Effector memory CD8-positive, alpha-beta T cell (primary cell): ENCODE results near the gene TMEM94.

Experiments used
- ATAC-seq: fragments of 150-1000 bp; cut with Tn5 transposase; replicated peaks from 2 replicates; pipeline ENCODE4 v1.10.0; 2021; ENCODE audit warnings: mild to moderate bottlenecking, moderate library complexity
- DNase-seq, 3 experiments: peaks; one replicate each; pipeline ENCODE4 v3.0.0; 2021
- H3K27ac Mint-ChIP-seq, 2 donors: one replicate each; pipeline ENCODE4 v1.8.0; 2022; ENCODE audit warnings: mild to moderate bottlenecking in 2 of 2, mixed read lengths in 2 of 2, moderate library complexity in 2 of 2
- H3K27me3 Mint-ChIP-seq, 2 donors: one replicate each; pipeline ENCODE4 v1.8.0; 2022; ENCODE audit warnings: mixed read lengths in 2 of 2
- H3K36me3 Mint-ChIP-seq: one replicate; pipeline ENCODE4 v1.8.0; 2022; ENCODE audit warnings: mild to moderate bottlenecking, moderate library complexity, mixed read lengths; ENCODE audit not compliant: insufficient read depth
- H3K4me1 Mint-ChIP-seq, 2 donors: one replicate each; pipeline ENCODE4 v1.8.0; 2022; ENCODE audit warnings: low read depth in 2 of 2, mixed read lengths in 2 of 2
- H3K4me3 Mint-ChIP-seq, 2 donors: one replicate each; pipeline ENCODE4 v1.8.0; 2022; ENCODE audit warnings: mild to moderate bottlenecking in 2 of 2, mixed read lengths in 2 of 2, moderate library complexity in 2 of 2
- H3K9me3 Mint-ChIP-seq, 2 donors: one replicate each; pipeline ENCODE4 v1.8.0; 2022; ENCODE audit warnings: mixed read lengths in 2 of 2
- total RNA-seq, 9 experiments: gene quantifications; one replicate each; lab custom pipeline; 2026; lab: John Stamatoyannopoulos, UW

The TMEM94 gene
- 42.3 to 96.7 (median 70.6) reads per million in 9 experiments for total RNA-seq

DNA sequence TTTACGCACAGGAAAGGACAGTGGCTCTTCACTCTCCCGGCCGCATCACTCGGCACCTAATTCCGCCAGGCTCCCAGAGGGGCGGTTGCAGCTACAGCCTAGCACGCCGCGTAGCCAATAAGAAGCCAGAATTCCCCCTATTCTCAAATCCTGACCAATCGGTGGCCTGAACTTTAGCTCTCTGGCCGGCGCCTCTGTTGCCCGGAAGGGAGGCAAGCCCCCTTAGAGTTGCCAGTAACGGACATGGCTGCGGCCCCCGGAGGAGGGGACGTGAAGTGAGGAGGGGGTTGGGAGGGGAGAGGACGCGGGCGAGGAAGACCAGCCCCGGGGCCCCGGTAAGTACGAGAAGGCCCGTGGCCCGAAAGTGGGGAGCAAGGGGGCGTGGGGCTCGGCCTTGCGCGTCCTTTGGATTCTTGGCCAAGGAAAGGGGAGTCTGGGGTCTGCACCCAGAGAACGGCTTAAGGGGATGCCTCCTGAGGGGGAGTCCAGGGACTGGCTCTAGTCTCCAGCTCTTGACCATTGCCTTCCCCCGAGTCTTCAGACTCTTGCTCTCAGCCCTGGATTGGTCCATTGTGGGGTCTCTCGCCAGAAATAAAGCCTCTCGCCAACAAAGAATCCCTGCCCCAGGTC is at the start of gene TMEM94:
Gene TMEM94, plus strand, starts transcription at position 219 of the 630 bp plus-strand sequence. CDS start 15,271 bp downstream, outside the sequence.
- H3K4me3 Mint-ChIP-seq: peak within 1 kb of the TSS; percentile 91 to 92
- peak within 1 kb of the TSS; percentile 90 to 94 for H3K27ac Mint-ChIP-seq
- H3K36me3 Mint-ChIP-seq: peaks cover 6% of the 10 kb centered on the region
- DNase-seq (peak; percentile 87 to 90 (median 89)), ATAC-seq (peak; percentile 98)
- H3K4me1 Mint-ChIP-seq: peaks cover 20 to 25% of the 10 kb centered on the region in 2 donors
- no peaks in the 10 kb centered on the region for H3K27me3 Mint-ChIP-seq
- no peaks in the 10 kb centered on the region for H3K9me3 Mint-ChIP-seq

DNA sequence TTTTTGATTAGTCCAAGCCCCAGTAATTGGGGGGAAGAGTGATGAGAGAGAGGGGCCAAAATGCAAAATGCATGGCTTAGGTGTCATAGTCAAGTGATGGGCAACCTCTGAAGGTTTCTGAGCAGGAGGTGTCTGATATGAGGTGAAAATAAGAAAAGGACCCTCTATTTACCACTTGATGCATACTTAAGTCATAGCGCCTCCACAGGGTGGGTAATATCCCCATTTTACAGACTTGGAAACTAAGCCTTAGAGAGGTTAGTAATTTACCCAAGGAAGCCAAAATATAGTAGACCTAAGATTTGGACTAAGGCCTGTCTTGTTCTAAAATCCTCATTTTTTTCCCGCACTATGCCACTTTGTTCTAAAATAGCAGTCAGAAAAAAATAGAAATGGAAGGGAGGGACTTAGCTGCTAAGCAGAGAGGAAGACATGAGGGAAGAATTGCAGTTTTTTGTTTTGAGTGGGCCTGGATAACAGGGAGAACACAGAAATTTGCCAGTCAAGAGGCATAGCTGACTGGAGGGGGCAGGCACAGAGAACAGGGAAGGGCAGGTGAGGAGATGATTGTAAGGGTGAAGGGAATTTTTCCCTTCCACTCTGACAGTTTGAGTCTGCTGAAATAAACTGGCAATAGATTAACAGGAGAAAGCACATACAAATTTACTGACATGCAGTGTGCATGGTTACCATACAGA is 48.6 kb upstream of the TMEM94 start:
- Mint-ChIP-seq H3K27ac (no peak overlapping the region), H3K36me3 (peaks cover 27% of the 10 kb centered on the region), H3K9me3 (no peaks in the 10 kb centered on the region), H3K4me1 (peaks cover 16 to 38% of the 10 kb centered on the region in 2 donors), H3K4me3 (no peak overlapping the region), H3K27me3 (peaks cover 4 to 6% of the 10 kb centered on the region in 2 donors)
- ATAC-seq (no peak), DNase-seq (no peak)

DNA sequence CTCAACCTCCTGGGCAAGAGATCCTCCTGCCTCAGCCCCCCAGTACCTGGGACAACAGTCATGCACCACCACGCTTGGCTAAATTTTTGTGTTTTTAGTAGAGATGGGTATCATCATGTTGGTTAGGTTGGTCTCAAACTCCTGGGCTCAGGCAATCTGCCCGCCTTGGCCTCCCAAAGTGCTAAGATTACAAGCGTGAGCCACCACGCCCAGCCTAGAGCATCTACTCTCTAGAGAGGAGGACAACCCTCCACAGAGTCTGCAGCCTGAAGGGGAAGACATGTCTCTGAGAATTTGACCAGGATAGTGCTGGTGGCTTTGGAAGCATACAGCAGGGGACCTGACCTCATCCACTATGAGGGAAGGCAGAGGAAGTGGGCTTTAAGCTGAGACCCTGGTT is 46.3 kb upstream of the TMEM94 start:
- Mint-ChIP-seq H3K9me3 (no peaks in the 10 kb centered on the region), H3K4me1 (peaks cover 8 to 26% of the 10 kb centered on the region in 2 donors), H3K36me3 (peaks cover 14% of the 10 kb centered on the region), H3K27ac (no peak overlapping the region), H3K27me3 (peaks cover 16 to 24% of the 10 kb centered on the region in 2 donors), H3K4me3 (no peak overlapping the region)
- DNase-seq (no peak), ATAC-seq (no peak)

- no peaks in the 10 kb centered on the region for H3K9me3 Mint-ChIP-seq
- DNase-seq (no peak), ATAC-seq (no peak)
- no peak overlapping the region for H3K4me3 Mint-ChIP-seq
- peaks cover 2 to 17% of the 10 kb centered on the region in 2 donors for H3K4me1 Mint-ChIP-seq
- H3K36me3 Mint-ChIP-seq: peaks cover 7% of the 10 kb centered on the region
- no peak overlapping the region for H3K27ac Mint-ChIP-seq
- peaks cover 21 to 36% of the 10 kb centered on the region in 2 donors for H3K27me3 Mint-ChIP-seq
Observed at GRCh38 chr17:75411328-75412067, 44.9 kb upstream of the TMEM94 start.

DNA sequence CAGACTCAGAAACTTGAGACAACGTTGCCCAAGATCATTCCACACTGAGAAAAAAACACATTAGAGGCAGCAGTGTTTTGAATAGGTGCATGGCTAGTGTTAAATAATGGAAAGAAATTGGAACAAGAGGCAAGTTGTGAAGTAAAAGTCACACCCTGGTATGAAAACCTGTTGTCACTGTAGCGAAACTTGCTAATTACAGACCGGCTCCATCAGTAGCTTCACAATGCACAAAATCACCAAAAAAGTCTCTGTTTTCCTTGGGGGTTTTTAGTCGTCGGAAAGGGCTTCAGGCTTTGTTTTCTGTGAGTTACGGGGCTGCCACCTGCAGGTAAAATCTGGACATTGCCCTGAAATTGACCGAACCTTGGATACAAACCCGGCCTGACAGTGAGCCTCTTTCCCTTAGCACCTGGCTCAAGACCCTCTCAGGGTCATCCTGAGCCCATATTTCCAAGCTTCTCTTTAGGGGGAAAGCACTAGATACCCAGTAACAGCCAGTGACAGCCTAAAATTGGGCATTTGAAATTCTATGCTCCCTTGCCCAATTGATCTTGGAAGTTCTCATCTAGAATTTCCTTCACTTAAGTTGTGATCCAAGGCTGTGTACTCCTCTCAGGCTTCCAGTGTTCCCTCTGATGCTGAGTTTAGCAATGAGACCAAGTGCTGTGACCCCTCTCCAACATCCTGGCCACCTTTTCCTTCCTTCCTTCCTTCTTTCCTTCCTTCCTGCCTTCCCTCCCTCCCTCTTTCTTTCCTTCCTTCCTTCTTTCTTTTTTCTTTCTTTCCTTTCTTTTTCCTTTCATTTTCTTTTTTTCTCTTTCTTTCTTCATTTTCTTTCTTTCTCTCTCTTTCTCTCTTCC is 43.7 kb upstream of the TMEM94 start:
- Mint-ChIP-seq H3K27me3 (peaks cover 21 to 36% of the 10 kb centered on the region in 2 donors), H3K27ac (peak overlapping the region in 1 of 2 donors; percentile 10), H3K4me3 (no peak overlapping the region)

DNA sequence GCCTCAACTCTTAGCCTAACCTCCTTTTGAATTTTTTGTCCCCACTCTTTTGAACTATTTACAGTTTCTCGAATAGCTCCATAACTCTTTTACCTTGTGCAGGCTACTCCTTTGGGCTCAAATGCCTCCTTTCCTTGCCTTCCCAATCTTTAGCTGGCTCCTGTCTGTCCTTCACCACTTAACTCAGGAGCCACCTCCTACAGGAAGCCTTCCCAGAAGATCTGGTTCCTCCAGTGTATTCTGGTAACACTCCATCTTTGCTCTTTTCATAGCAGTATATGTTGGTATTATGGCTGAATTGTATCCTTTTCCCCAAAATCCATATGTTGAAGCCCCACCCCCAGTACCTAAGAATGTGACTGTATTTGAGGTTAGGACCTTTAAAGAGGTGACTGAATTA is 41.9 kb upstream of the TMEM94 start:
- H3K4me3 Mint-ChIP-seq: no peak overlapping the region
- H3K27me3 Mint-ChIP-seq: peaks cover 27 to 45% of the 10 kb centered on the region in 2 donors
- no peak for DNase-seq
- ATAC-seq: no peak
- peaks cover 3% of the 10 kb centered on the region for H3K36me3 Mint-ChIP-seq
- H3K27ac Mint-ChIP-seq: no peak overlapping the region
- no peaks in the 10 kb centered on the region for H3K9me3 Mint-ChIP-seq
- peaks cover 0 to 14% of the 10 kb centered on the region in 2 donors for H3K4me1 Mint-ChIP-seq

More for the DNA sequence above, 43.7 kb upstream of the TMEM94 start:
- Mint-ChIP-seq H3K9me3 (no peaks in the 10 kb centered on the region), H3K4me1 (peaks cover 0 to 14% of the 10 kb centered on the region in 2 donors), H3K36me3 (peaks cover 7% of the 10 kb centered on the region)
- ATAC-seq (peak; percentile 86), DNase-seq (peak; percentile 66 to 82 (median 67))

GRCh38 chr17:75416006-75416405 is 40.4 kb upstream of the TMEM94 start:
- no peak for DNase-seq
- Mint-ChIP-seq H3K4me1 (peaks cover 0 to 14% of the 10 kb centered on the region in 2 donors), H3K9me3 (no peaks in the 10 kb centered on the region), H3K36me3 (peaks cover 3% of the 10 kb centered on the region), H3K27ac (no peak overlapping the region), H3K27me3 (peaks cover 23 to 39% of the 10 kb centered on the region in 2 donors), H3K4me3 (no peak overlapping the region)
- no peak for ATAC-seq

DNA sequence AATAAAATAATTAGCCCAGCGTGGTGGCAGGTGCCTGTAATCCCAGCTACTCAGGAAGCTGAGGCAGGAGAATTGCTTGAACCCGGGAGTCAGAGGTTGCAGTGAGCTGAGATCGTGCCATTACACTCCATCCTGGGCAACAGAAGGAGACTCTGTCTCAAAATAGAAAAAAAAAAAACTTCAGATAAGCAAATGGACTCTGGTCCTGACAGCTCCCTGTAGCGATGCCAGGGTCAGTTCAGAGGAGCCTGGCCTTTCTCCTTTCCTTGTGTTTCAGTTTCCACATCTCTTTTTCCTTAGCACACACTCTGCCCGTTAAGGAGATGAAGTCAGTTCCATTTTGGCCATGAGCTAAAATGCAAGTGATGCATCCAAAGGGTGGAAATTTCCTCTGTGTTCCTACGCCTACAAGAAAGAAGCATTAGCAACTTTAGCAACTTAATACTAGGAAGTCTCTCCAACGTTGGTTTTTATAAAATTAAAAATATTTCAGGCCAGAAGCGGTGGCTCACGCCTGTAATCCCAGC is 39.3 kb upstream of the TMEM94 start:
- no peak for ATAC-seq
- no peaks in the 10 kb centered on the region for H3K9me3 Mint-ChIP-seq
- peaks cover 3% of the 10 kb centered on the region for H3K36me3 Mint-ChIP-seq
- peaks cover 23 to 39% of the 10 kb centered on the region in 2 donors for H3K27me3 Mint-ChIP-seq
- peaks cover 0 to 12% of the 10 kb centered on the region in 2 donors for H3K4me1 Mint-ChIP-seq
- no peak for DNase-seq
- no peak overlapping the region for H3K27ac Mint-ChIP-seq
- H3K4me3 Mint-ChIP-seq: no peak overlapping the region

- Mint-ChIP-seq H3K9me3 (no peaks in the 10 kb centered on the region), H3K27ac (no peak overlapping the region), H3K36me3 (no peaks in the 10 kb centered on the region), H3K27me3 (peaks cover 22 to 37% of the 10 kb centered on the region in 2 donors), H3K4me3 (no peak overlapping the region), H3K4me1 (no peaks in the 10 kb centered on the region)
- ATAC-seq (no peak), DNase-seq (no peak)
Observed at GRCh38 chr17:75418531-75418930, 37.9 kb upstream of the TMEM94 start.

- peaks cover 3 to 5% of the 10 kb centered on the region in 2 donors for H3K4me1 Mint-ChIP-seq
- H3K36me3 Mint-ChIP-seq: no peaks in the 10 kb centered on the region
- H3K4me3 Mint-ChIP-seq: no peak overlapping the region
- no peak overlapping the region for H3K27ac Mint-ChIP-seq
- H3K27me3 Mint-ChIP-seq: peaks cover 0 to 15% of the 10 kb centered on the region in 2 donors
- DNase-seq (no peak), ATAC-seq (no peak)
- H3K9me3 Mint-ChIP-seq: no peaks in the 10 kb centered on the region
Observed at GRCh38 chr17:75428543-75429469, 27.6 kb upstream of the TMEM94 start.

GRCh38 chr17:75430159-75430974 is 26.1 kb upstream of the TMEM94 start:
- no peaks in the 10 kb centered on the region for H3K36me3 Mint-ChIP-seq
- no peak overlapping the region for H3K4me3 Mint-ChIP-seq
- ATAC-seq (no peak), DNase-seq (no peak)
- no peaks in the 10 kb centered on the region for H3K9me3 Mint-ChIP-seq
- H3K27ac Mint-ChIP-seq: no peak overlapping the region
- H3K4me1 Mint-ChIP-seq: peaks cover 5 to 6% of the 10 kb centered on the region in 2 donors
- H3K27me3 Mint-ChIP-seq: peaks cover 0 to 15% of the 10 kb centered on the region in 2 donors
